Neural progenitor cell (in vitro differentiated cells): Measurements from ENCODE around the gene DDX47. TPM values are rescaled to one million over a fixed set of nuclear protein-coding genes. Genes with fewer than 3 reads are reported as not detected.

ENCODE experiments used
- DNase-seq: peaks from one replicate; pipeline ENCODE4 v3.0.0-alpha.2; 2016; ENCODE audit warnings: low spot score
- H2AFZ ChIP-seq: fragments of 200-600 bp; sonication (generic); replicated peaks from 2 replicates; pipeline ENCODE4 v1.6.1; 2016; ENCODE audit warnings: antibody characterized with exemption
- H3F3A ChIP-seq: fragments of 200-600 bp; sonication (generic); 2 replicates; pipeline ENCODE4 v1.6.1; 2016; ENCODE audit warnings: antibody characterized with exemption, low read depth
- H3K27ac ChIP-seq: fragments of 200-600 bp; sonication (generic); 2 replicates; pipeline ENCODE4 v1.5.1; 2016; ENCODE audit warnings: mild to moderate bottlenecking
- H3K27me3 ChIP-seq: fragments of 200-600 bp; sonication (generic); 2 replicates; pipeline ENCODE4 v1.6.1; 2016; ENCODE audit warnings: mild to moderate bottlenecking, moderate library complexity
- H3K36me3 ChIP-seq: fragments of 200-600 bp; sonication (generic); 2 replicates; pipeline ENCODE4 v1.5.1; 2016
- H3K4me1 ChIP-seq: fragments of 200-600 bp; sonication (generic); 2 replicates; pipeline ENCODE4 v1.6.1; 2016; ENCODE audit warnings: mixed run types
- H3K4me2 ChIP-seq: fragments of 200-600 bp; sonication (generic); 2 replicates; pipeline ENCODE4 v1.6.1; 2016
- H3K4me3 ChIP-seq: fragments of 200-600 bp; sonication (generic); 2 replicates; pipeline ENCODE4 v1.5.1; 2016
- H3K79me2 ChIP-seq: fragments of 200-600 bp; sonication (generic); 2 replicates; pipeline ENCODE4 v1.6.1; 2016; ENCODE audit warnings: low read depth
- H3K9ac ChIP-seq: fragments of 200-600 bp; sonication (generic); 2 replicates; pipeline ENCODE4 v1.6.1; 2016
- H3K9me3 ChIP-seq: fragments of 200-600 bp; sonication (generic); 2 replicates; pipeline ENCODE4 v1.5.1; 2016; ENCODE audit warnings: low read depth
- H4K20me1 ChIP-seq: fragments of 200-600 bp; sonication (generic); 2 replicates; pipeline ENCODE4 v1.6.1; 2016; ENCODE audit warnings: low read depth
- H3K27ac Mint-ChIP-seq: 3 replicates; pipeline ENCODE4 v1.8.0; 2021; ENCODE audit warnings: mixed read lengths
- H3K27me3 Mint-ChIP-seq: 2 replicates; pipeline ENCODE4 v1.8.0; 2022; ENCODE audit warnings: low read depth, mild to moderate bottlenecking, inconsistent platforms, moderate library complexity, mixed read lengths; ENCODE audit not compliant: insufficient read depth
- H3K36me3 Mint-ChIP-seq: 3 replicates; pipeline ENCODE4 v1.8.0; 2021; ENCODE audit warnings: mixed read lengths
- H3K4me1 Mint-ChIP-seq: 3 replicates; pipeline ENCODE4 v1.8.0; 2021; ENCODE audit warnings: mixed read lengths
- H3K4me3 Mint-ChIP-seq: 3 replicates; pipeline ENCODE4 v1.8.0; 2021; ENCODE audit warnings: mild to moderate bottlenecking, moderate library complexity, mixed read lengths
- H3K9me3 Mint-ChIP-seq: 3 replicates; pipeline ENCODE4 v1.8.0; 2020; ENCODE audit warnings: mixed read lengths
- EZH2 ChIP-seq: fragments of 200-600 bp; sonication (generic); IDR thresholded peaks from 2 replicates; pipeline ENCODE4 v1.6.1; 2017; ENCODE audit warnings: antibody characterized with exemption, mild to moderate bottlenecking, moderate library complexity
- EZH2phosphoT487 ChIP-seq: fragments of 200-600 bp; sonication (generic); IDR thresholded peaks from 2 replicates; pipeline ENCODE4 v1.6.1; 2017; ENCODE audit warnings: antibody characterized with exemption
- microRNA counts: library from miRNA; unstranded; fragments of <30 nt; microRNA quantifications from one replicate; lab custom pipeline; 2016
- microRNA-seq: library from miRNA; unstranded; fragments of <30 nt; microRNA quantifications from one replicate; pipeline ENCODE4, GENCODE V29; 2016
- small RNA-seq: library from RNA; depleted of rRNA; stranded (forward); fragments of <200 nt; gene quantifications from one replicate; pipeline ENCODE3, GENCODE V24; 2015
- total RNA-seq: library from RNA; depleted of rRNA; stranded (reverse); fragments of >200 nt; gene quantifications from 2 replicates; pipeline ENCODE4 v1.2.3, GENCODE V29; 2015; ENCODE audit warnings: low replicate concordance
- TF ChIP-seq, protein P1 (sequence below): fragments of 200-600 bp; sonication (generic); IDR thresholded peaks from 2 replicates; pipeline ENCODE4 v1.5.1; 2017; ENCODE audit warnings: antibody characterized with exemption, mild to moderate bottlenecking

DDX47 gene
- total RNA-seq, 1 donor from 2014 or later: 107 TPM

DNA sequence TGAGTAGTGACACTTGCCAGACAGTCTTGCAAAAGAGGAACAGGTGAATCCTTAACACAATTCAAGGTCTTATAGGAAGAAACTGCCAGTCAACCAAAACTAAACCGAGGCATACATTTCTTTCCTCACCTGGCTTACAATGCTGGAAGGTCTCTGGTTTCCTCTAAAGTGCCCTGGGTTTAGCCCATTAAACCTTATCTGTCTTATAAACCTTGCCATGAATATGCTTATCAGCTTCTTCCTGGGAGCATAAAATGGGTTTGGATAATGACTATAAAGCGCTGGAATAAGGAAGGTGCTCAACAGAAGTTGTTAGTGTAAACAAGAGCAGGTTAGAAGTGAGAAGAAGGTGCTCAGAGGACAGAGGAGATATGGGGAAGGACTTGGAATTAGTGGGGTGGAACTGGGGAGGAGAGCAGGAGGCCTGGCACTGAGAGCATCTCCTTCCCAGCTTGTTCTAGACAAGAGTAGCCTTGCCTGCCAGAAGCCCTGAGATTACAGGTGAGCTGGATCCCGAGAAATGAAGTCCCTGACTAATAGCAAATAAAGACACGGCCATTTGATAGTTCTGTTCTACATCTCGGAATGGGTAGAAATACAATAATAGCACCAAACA is 64.1 kb downstream of the DDX47 start:
- H3K4me3 Mint-ChIP-seq: no peak overlapping the region
- H3K27me3 Mint-ChIP-seq: peaks cover 2% of the 10 kb centered on the region
- Histone ChIP-seq H4K20me1 (no peaks in the 10 kb centered on the region), H3K9ac (no peak overlapping the region), H3K4me2 (no peak overlapping the region), H3K79me2 (no peaks in the 10 kb centered on the region), H3K4me3 (no peak overlapping the region), H3K27ac (no peak overlapping the region), H3F3A (no peaks in the 10 kb centered on the region), H3K36me3 (no peaks in the 10 kb centered on the region), H3K27me3 (no peaks in the 10 kb centered on the region), H3K9me3 (no peaks in the 10 kb centered on the region), H3K4me1 (no peaks in the 10 kb centered on the region), H2AFZ (no peak overlapping the region)
- H3K9me3 Mint-ChIP-seq: no peaks in the 10 kb centered on the region
- H3K27ac Mint-ChIP-seq: no peak overlapping the region
- DNase-seq: no peak
- peaks cover 18% of the 10 kb centered on the region for H3K4me1 Mint-ChIP-seq
- peaks cover 3% of the 10 kb centered on the region for H3K36me3 Mint-ChIP-seq
- no peak for TF ChIP-seq EZH2
- TF ChIP-seq, protein P1, sequence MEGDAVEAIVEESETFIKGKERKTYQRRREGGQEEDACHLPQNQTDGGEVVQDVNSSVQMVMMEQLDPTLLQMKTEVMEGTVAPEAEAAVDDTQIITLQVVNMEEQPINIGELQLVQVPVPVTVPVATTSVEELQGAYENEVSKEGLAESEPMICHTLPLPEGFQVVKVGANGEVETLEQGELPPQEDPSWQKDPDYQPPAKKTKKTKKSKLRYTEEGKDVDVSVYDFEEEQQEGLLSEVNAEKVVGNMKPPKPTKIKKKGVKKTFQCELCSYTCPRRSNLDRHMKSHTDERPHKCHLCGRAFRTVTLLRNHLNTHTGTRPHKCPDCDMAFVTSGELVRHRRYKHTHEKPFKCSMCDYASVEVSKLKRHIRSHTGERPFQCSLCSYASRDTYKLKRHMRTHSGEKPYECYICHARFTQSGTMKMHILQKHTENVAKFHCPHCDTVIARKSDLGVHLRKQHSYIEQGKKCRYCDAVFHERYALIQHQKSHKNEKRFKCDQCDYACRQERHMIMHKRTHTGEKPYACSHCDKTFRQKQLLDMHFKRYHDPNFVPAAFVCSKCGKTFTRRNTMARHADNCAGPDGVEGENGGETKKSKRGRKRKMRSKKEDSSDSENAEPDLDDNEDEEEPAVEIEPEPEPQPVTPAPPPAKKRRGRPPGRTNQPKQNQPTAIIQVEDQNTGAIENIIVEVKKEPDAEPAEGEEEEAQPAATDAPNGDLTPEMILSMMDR: no peak
- no peak for TF ChIP-seq EZH2phosphoT487

DNA sequence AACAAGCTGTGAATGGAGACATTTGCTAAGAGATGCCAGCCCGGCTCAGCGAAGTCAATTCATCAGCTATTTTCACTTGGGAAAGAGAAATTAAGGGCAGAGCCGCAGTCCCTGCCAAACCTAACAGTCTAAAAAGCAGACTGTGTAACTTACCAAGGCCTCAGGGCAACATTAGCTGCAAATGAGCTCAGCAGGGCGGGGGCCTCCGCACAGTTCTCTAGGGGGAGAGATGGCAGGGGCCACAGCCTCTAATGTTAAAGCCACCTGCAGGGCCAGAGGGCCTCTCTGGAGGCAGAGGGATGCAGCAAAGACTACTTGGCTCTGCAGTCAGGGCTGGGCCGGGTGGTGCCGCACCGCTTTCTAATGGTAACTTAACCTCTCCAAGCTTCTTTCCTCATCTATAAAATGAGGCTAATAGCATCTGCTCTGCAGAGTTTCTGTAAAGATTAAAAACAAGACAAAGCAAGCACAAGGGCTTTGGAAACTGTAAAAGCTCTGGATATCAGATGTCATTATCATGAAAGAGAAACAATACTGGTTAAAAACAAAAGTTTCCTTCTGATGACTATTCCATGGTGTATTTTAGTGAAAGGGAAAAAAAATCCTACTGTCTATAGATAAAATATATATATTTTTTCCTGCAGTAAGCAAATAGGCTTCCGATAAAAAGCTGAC is 64.8 kb downstream of the DDX47 start:
- H3K4me2 ChIP-seq: no peak overlapping the region
- no peaks in the 10 kb centered on the region for H4K20me1 ChIP-seq
- Mint-ChIP-seq H3K9me3 (no peaks in the 10 kb centered on the region), H3K27me3 (peaks cover 2% of the 10 kb centered on the region), H3K4me1 (peaks cover 13% of the 10 kb centered on the region), H3K36me3 (peaks cover 3% of the 10 kb centered on the region), H3K4me3 (no peak overlapping the region), H3K27ac (no peak overlapping the region)
- H3K9ac ChIP-seq: no peak overlapping the region
- no peak overlapping the region for H3K27ac ChIP-seq
- no peaks in the 10 kb centered on the region for H3F3A ChIP-seq
- H3K4me1 ChIP-seq: no peaks in the 10 kb centered on the region
- no peaks in the 10 kb centered on the region for H3K79me2 ChIP-seq
- no peak overlapping the region for H3K4me3 ChIP-seq
- H3K36me3 ChIP-seq: no peaks in the 10 kb centered on the region
- H3K27me3 ChIP-seq: no peaks in the 10 kb centered on the region
- no peak for TF ChIP-seq EZH2phosphoT487
- TF ChIP-seq, protein P1: no peak
- TF ChIP-seq EZH2: no peak
- no peak overlapping the region for H2AFZ ChIP-seq
- H3K9me3 ChIP-seq: no peaks in the 10 kb centered on the region
- no peak for DNase-seq

MicroRNAs encoded within 50 kb of the gene (microRNA counts, 767-probe panel; counts per million panel counts)
- microRNA hsa-miR-613 (lab: Ali Mortazavi, UCI): 460 counts per million, percentile 90 among the panel's probes with 10 or more counts

Small RNA genes within 50 kb of the gene (microRNA-seq; reads per million reads assigned to microRNA genes)
- gene MIR613: not detected

Small RNA genes within 50 kb of the gene (small RNA-seq; reads per million reads assigned to genes)
- gene AC007215.1: not detected
- not detected for gene MIR613

Other genes with a start within 250 kb of the DDX47 start
- gene CREBL2, start 201.5 kb upstream of the DDX47 start, total RNA-seq: 27.9 and 31.4 TPM in 2 replicates
- 53.9 and 57.4 TPM in 2 replicates for gene GPR19, start 117.2 kb upstream of the DDX47 start, total RNA-seq
- 75.5 and 84.2 TPM in 2 replicates for gene CDKN1B, start 96.0 kb upstream of the DDX47 start, total RNA-seq
- gene APOLD1, start 27.7 kb upstream of the DDX47 start, total RNA-seq: 7.4 and 11.8 TPM in 2 replicates
- not detected in 2 replicates for gene GPRC5A, start 78.2 kb downstream of the DDX47 start, total RNA-seq
- not detected in 2 replicates for gene GPRC5D, start 138.8 kb downstream of the DDX47 start, total RNA-seq
- gene HEBP1, start 186.9 kb downstream of the DDX47 start, total RNA-seq: 7.4 and 8.6 TPM in 2 replicates
- gene FAM234B, start 231.0 kb downstream of the DDX47 start, total RNA-seq: 20.8 and 23.1 TPM in 2 replicates